ENCODE results near the gene RELN. TPM values are rescaled to one million over a fixed set of nuclear protein-coding genes. Genes with fewer than 3 reads are reported as not detected.
"Not testable (repeated sequence)": the region's sequence is repeated elsewhere in the genome, so short reads cannot be mapped to it uniquely, and the experiment has no call there.

The RELN gene
- total and polyA plus RNA-seq, 9 donors: 0.68 to 8.7 (median 2.7) TPM

DNA sequence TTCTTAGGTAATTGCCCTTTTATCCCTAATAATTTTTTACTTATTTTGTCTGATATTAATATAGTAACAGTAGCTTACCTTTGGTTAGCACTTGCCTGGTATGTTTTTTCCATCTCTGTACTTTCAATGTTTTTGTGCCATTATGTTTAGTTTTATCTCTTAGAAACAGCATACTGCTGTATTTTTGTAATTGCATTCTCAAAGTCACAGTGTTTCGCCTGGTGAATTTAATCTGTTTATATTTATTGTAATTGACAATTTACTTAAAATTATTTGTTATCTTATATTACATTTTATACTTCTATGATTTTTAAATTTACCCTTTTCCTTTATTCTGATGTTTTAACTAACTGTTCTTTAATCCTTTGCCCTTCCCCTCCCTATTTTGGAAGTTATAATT is 166.4 kb downstream of the RELN start:
- DNase-seq: no peak
- Histone ChIP-seq H3K36me3 (no peaks in the 10 kb centered on the region), H3K27me3 (no peaks in the 10 kb centered on the region), H3K27ac (no peak overlapping the region), H3K4me1 (ENCODE audit: insufficient read depth) (no peaks in the 10 kb centered on the region), H3K9me3 (no peaks in the 10 kb centered on the region), H3K4me3 (no peak overlapping the region)
- WGBS, 3 donors: 80 to 93% (median 92%) methylated on average over 1 of the region's 1 CpG
- no peak for TF ChIP-seq POLR2A (IDR thresholded peaks at IDR 0.05)
- no peak for TF ChIP-seq EP300 (IDR thresholded peaks at IDR 0.05)
- TF ChIP-seq, protein P1, sequence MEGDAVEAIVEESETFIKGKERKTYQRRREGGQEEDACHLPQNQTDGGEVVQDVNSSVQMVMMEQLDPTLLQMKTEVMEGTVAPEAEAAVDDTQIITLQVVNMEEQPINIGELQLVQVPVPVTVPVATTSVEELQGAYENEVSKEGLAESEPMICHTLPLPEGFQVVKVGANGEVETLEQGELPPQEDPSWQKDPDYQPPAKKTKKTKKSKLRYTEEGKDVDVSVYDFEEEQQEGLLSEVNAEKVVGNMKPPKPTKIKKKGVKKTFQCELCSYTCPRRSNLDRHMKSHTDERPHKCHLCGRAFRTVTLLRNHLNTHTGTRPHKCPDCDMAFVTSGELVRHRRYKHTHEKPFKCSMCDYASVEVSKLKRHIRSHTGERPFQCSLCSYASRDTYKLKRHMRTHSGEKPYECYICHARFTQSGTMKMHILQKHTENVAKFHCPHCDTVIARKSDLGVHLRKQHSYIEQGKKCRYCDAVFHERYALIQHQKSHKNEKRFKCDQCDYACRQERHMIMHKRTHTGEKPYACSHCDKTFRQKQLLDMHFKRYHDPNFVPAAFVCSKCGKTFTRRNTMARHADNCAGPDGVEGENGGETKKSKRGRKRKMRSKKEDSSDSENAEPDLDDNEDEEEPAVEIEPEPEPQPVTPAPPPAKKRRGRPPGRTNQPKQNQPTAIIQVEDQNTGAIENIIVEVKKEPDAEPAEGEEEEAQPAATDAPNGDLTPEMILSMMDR (IDR thresholded peaks at IDR 0.05): no peak
- intact Hi-C loops (cut with DNase I): no loop called here

DNA sequence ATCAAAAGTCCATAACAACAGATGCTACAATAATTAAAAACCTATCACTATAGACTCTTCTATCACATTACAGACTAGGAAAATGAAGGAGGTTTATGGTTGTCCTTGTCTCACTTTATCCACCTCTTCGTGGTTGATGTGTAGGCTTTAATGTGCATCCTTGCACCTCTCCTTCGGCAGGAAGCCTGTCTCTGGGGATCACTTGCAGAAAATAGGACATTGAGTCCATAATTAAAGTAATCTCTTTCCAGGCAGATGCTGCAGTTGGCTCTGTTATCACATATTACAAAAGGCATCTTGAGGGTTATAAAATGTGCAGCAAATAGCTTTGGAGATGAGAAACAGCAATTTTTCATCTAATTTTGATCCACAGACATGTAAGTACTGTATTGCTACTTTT is 168.4 kb downstream of the RELN start:
- H3K4me3 ChIP-seq: no peak overlapping the region
- TF ChIP-seq, protein P1 (IDR thresholded peaks at IDR 0.05): no peak
- TF ChIP-seq POLR2A (IDR thresholded peaks at IDR 0.05): no peak
- H3K27ac ChIP-seq: no peak overlapping the region
- 29 to 50% (median 46%) methylated on average over 2 of the region's 2 CpGs for WGBS, 3 donors
- intact Hi-C loops (cut with DNase I): no loop called here
- no peaks in the 10 kb centered on the region for H3K27me3 ChIP-seq
- no peaks in the 10 kb centered on the region for H3K9me3 ChIP-seq
- no peak for DNase-seq
- no peaks in the 10 kb centered on the region for H3K4me1 ChIP-seq (ENCODE audit: insufficient read depth)
- no peaks in the 10 kb centered on the region for H3K36me3 ChIP-seq

DNA sequence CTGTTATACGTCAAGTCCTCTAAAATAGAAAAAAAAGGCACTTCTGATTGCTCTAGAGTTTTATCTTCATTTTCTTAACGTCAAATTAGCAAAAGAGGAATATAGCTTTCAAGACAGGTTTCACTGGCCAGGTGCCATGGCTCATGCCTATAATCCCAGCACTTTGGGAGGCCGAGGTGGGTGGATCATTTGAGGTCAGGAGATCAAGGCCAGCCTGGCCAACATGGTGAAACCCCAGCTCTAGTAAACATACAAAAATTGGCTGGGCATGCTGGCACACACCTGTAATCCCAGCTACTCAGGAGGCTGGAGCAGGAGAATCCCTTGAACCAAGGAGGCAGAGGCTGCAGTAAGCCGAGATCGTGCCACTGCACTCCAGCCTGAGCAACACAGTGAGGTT is 173.5 kb downstream of the RELN start:
- H3K9me3 ChIP-seq; H3K4me1 ChIP-seq (ENCODE audit: insufficient read depth); intact Hi-C loops (cut with DNase I); H3K4me3 ChIP-seq; H3K27me3 ChIP-seq; H3K27ac ChIP-seq; DNase-seq; H3K36me3 ChIP-seq: not testable (repeated sequence)
- WGBS, 3 donors: 45 to 54% (median 47%) methylated on average over 5 of the region's 5 CpGs

DNA sequence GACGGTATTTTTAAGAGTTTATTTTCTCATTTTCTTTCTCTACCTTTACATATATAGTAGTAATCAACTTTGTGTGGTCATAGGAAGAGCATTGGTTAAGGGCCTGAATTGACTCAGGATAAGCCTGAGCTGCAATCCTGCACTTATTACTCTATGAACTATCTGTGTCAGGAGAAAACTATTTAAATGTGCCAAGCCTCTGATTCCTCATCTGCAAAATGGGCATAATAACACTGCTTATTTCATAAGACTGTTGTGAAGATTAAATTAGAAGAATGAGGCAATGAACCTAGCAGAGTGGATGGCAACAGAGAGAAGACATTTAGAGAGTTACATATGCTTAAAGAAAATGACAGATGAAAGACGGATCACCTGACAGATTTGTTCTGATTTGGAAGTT is 175.5 kb downstream of the RELN start:
- Histone ChIP-seq H3K4me3 (no peak overlapping the region), H3K4me1 (ENCODE audit: insufficient read depth) (no peaks in the 10 kb centered on the region), H3K36me3 (no peaks in the 10 kb centered on the region), H3K27ac (no peak overlapping the region), H3K27me3 (no peaks in the 10 kb centered on the region), H3K9me3 (no peaks in the 10 kb centered on the region)
- no peak for DNase-seq
- 82 to 84% (median 82%) methylated on average over 2 of the region's 2 CpGs for WGBS, 3 donors
- intact Hi-C loops (cut with DNase I): no loop called here
- TF ChIP-seq EP300 (IDR thresholded peaks at IDR 0.05): no peak
- TF ChIP-seq, protein P1 (IDR thresholded peaks at IDR 0.05): no peak
- no peak for TF ChIP-seq POLR2A (IDR thresholded peaks at IDR 0.05)

DNA sequence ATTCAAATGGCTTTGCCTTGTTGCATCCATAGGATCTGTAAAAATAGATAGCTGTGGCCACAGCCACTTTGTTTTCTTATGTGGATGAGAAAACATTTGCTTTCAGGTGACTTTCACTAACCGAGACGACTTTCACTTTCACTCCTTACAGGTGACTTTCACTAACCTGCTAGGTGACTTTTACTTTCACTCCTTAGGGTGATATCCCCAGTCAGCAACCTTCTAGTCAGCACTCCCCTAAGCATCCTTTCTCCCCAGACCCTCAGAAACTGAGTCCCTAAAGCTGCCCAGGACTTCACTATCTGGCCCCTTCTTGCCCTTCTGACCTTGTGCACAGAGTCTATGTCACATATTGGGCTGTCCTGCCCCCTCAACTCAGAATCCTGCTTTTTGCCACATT is 177.5 kb downstream of the RELN start:
- Histone ChIP-seq H3K27ac (no peak overlapping the region), H3K4me3 (no peak overlapping the region), H3K36me3 (no peaks in the 10 kb centered on the region), H3K9me3 (no peaks in the 10 kb centered on the region), H3K4me1 (ENCODE audit: insufficient read depth) (no peaks in the 10 kb centered on the region), H3K27me3 (no peaks in the 10 kb centered on the region)
- no peak for DNase-seq
- WGBS, 3 donors: 60 to 70% (median 67%) methylated on average over 2 of the region's 2 CpGs
- TF ChIP-seq EP300 (IDR thresholded peaks at IDR 0.05) (no peak), POLR2A (IDR thresholded peaks at IDR 0.05) (no peak)
- TF ChIP-seq, protein P1 (IDR thresholded peaks at IDR 0.05): no peak
- intact Hi-C loops (cut with DNase I): no loop called here
